ENCODE results near the gene MAP1B. TPM values are rescaled to one million over a fixed set of nuclear protein-coding genes. Genes with fewer than 3 reads are reported as not detected.

The MAP1B gene
- total RNA-seq, 2 donors from 2014 or later = 0.10 to 0.18 TPM

DNA sequence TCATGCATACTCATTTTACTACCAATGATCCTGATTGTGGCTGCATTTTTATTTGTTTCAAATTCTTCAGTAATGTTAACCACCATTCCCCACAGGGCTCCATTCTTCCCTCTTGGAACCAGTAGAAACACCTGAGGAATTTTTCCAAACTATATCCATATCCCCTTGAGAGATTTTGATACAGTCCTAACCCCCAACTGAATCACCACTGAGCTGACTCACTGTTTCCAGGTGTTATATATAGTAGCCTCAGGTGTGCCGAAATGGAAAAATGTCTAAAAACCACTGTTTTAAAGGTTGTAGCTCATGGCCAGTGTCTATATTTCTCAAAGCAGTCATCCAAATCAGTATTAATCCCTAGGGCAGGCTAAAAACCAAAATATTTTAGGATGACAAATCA lies 127.6 kb downstream of the MAP1B start:
- ATAC-seq (peak in 1 of 2 donors; percentile 43), DNase-seq (ENCODE audit: low spot score in 2 of 2) (no peak)
- Mint-ChIP-seq H3K9me3 (no peaks in the 10 kb centered on the region), H3K36me3 (peaks cover 22 to 32% of the 10 kb centered on the region in 2 donors), H3K27ac (peak overlapping the region in 1 of 2 donors; percentile 18)

DNA sequence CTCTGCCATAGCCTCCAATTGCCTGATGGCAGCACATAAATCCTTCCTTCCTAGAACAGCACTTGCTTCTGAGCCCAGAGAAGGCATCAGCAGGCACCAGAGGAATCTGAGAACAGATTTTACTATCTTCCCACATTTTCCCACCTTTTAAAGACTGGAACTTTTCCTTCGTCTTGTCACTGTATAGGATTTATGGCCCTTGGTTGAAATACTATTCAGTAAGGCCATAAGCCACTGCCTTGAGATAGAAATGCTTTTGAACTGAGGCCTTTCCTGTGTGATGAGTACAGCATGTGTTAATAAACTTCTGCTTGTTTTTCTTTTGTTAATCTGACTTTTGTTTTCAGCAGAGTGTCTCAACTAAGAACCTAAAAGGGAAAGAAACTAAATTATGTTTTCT lies 128.4 kb downstream of the MAP1B start:
- no peak for DNase-seq (ENCODE audit: low spot score in 2 of 2)
- Mint-ChIP-seq H3K36me3 (peaks cover 15 to 26% of the 10 kb centered on the region in 2 donors), H3K27ac (no peak overlapping the region), H3K9me3 (no peaks in the 10 kb centered on the region)
- ATAC-seq = no peak

DNA sequence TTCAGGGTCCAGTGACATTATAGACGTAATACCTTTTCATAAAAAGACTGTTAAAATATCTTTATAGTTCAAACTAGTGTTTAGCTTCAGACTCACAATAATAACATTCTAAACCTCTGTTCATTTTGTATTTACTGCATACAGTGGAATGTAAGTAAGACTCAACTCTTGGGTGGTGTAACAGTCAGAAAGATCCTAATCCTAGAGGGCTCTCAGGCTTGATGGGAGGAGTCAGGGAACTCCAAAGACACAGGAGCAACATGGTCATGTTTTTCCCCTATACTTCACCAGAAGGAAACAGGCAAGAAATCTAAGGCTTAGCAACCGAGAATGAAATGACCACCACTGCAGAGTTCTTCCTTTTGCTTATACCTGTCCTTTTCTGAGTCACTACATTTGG lies 130.1 kb downstream of the MAP1B start:
- DNase-seq (ENCODE audit: low spot score in 2 of 2) (no peak), ATAC-seq (no peak)
- no peaks in the 10 kb centered on the region for H3K9me3 Mint-ChIP-seq
- no peak overlapping the region for H3K27ac Mint-ChIP-seq
- peaks cover 8 to 19% of the 10 kb centered on the region in 2 donors for H3K36me3 Mint-ChIP-seq

DNA sequence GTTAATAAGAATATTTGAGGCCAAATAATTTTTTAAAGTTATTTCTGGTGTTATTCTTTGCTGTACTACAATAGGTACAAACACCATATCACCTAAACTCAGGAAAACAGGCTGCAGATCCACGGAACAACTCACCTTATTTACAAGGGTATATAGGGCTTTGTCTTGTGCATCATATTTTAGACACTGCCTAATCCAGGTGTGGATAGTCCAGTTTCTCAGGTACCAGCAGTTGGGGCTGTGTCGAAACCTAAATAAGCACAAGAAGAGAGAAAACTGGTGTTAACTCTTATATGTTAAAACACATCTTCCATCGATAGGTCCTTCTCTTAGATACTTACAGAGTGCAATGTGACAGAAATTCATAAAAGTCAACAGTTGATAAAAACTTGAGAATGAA lies 130.6 kb downstream of the MAP1B start:
- DNase-seq (ENCODE audit: low spot score in 2 of 2) (no peak), ATAC-seq (no peak)
- no peaks in the 10 kb centered on the region for H3K9me3 Mint-ChIP-seq
- H3K27ac Mint-ChIP-seq = no peak overlapping the region
- peaks cover 8 to 17% of the 10 kb centered on the region in 2 donors for H3K36me3 Mint-ChIP-seq

DNA sequence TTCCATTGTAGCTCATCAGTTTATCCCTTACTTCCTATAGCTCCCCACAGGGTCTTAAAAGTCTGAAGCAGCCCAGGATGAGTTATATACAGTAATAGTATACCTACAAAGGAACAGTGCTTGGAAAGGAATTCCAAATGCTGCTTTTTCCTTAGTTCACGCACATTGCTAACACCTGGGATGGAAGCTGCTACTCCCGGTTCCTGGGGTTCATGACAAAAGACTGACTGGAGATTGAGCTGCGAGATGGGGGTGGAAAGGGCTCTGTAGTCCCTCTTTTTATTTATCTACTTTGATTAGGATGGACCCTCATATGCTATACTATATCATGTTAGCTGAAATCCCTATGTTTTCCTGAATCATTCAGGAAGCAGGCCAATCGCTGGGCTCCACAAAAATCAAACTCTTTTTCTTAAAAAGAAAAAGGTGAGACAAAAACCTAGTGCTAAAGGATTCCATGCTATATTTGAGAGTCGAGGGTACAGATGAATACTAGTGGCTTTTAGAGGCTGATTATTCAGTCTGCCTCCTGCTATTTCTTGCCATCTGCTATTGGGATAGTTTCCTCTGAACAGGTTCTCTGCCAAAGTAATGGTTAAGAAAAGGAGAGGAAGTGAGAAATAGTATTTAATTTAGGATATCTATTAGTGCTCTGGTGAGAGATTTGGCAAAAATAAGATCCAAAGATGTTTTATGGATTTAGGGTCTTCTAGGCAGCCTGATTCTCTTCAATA lies 131.6 kb downstream of the MAP1B start:
- H3K36me3 Mint-ChIP-seq = peaks cover 8 to 13% of the 10 kb centered on the region in 2 donors

DNA sequence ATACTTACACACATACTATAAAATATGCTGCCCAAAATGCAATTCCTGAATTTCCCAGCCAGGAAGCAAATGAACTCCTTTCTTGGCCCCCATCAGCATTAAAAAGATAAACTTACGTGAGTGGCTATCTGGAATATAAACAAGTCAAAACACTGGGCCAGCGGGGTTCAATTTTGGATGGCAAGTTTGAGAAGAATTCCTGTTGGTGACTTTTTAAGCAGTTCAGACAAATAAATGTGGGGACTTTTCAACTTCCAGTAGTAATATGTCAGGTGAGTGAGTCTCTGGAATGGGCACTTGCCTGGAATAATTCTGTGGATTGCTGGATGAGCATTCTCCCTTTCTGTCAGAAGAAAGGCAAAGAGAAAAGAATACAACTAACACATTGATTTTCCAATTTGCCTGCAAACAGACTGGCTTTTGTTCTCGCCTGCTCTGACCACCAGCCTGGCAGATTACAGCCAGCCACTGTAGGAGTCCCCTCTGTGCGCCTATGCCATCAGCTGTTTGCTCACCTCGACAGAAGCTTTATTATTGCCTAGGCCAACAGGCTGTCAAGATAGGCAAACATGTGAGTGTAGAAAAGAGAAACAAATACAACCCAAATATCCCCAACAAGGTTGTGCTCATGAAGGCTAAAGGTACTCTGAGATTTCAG lies 134.2 kb downstream of the MAP1B start:
- Mint-ChIP-seq H3K36me3 (peaks cover 6% of the 10 kb centered on the region in 2 donors), H3K27ac (no peak overlapping the region), H3K9me3 (no peaks in the 10 kb centered on the region)
- no peak for DNase-seq (ENCODE audit: low spot score in 2 of 2)
- no peak for ATAC-seq

More for the DNA sequence above, 131.6 kb downstream of the MAP1B start:
- Mint-ChIP-seq H3K9me3 (no peaks in the 10 kb centered on the region), H3K27ac (no peak overlapping the region)
- DNase-seq (ENCODE audit: low spot score in 2 of 2) = no peak
- ATAC-seq = no peak

DNA sequence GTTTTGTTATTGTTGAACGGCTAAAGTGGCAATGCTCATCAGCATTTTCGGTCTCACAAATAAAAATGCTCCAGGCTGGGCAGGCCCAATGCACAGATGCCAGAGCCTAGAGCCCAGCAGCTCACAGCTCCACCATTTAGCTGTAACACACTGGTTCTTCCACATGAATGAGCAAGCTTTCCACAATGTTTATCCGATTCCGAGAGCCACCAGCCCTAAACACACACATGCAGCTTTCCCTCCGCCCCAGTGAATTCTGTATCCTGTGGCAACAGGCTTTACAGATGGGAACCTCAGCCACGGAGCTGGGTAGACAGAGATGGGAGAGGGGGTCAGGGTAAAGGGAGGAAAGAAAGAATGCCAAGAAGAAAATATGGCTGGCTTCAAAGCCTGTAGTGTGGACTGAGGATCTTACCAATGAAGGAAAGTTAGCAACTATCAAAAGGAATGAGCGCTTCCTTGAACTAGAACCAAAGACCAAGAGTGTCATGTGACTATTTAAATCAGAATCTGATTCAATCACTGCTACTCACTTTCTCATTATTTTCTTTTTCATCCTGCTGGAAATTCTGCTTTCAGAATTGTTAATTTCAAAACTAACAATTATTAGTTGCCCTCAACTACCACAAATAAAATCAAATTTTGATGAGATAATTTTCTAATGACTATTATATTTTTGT lies 135.7 kb downstream of the MAP1B start:
- no peaks in the 10 kb centered on the region for H3K9me3 Mint-ChIP-seq
- ATAC-seq = no peak
- no peak for DNase-seq (ENCODE audit: low spot score in 2 of 2)
- no peaks in the 10 kb centered on the region for H3K36me3 Mint-ChIP-seq
- peak overlapping the region in 1 of 2 donors; percentile 68 for H3K27ac Mint-ChIP-seq

DNA sequence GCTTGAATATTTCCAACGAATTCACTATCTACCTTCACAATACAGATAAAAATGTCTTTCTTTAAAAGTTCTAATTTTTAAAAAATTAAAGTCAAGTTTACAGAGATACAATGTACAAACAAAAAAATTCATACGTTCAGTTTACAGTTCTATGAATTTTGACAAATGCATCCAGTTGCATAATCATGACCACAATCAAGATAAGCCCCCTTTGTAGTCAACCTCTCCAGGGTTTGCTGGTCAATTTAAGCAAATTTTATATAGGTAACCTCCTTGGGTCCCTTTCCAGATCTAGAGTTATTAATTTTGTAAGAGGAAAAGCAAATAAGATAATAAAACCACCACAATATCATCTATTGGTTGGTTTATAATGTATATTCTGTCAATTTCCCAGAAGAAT lies 136.4 kb downstream of the MAP1B start:
- ATAC-seq (no peak), DNase-seq (ENCODE audit: low spot score in 2 of 2) (no peak)
- H3K27ac Mint-ChIP-seq = no peak overlapping the region
- no peaks in the 10 kb centered on the region for H3K36me3 Mint-ChIP-seq
- no peaks in the 10 kb centered on the region for H3K9me3 Mint-ChIP-seq

DNA sequence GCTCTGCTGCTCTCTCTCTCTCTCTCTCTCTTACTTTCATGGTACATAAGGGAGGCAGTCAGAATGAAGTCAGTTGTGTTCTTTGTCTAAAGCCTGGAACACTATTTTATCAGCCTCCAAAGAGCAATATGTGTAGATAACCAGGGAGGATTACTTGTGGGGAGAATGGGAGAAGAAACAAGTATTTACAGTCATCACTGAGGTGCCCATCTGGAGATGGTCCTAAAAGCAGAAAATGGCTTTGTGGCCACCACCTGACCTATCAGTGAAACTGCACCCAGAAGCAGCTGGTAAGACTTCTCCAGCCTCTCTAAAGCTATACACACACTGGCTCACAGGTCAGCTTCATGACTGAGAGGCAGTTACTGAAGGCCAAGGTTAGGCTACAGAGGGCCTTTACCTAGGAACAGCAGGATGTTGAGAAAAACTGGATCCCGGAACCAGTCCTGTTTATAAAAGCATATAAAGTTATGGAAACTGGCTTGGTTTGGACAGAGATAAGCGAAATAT lies 137.6 kb downstream of the MAP1B start:
- Mint-ChIP-seq H3K9me3 (no peaks in the 10 kb centered on the region), H3K36me3 (no peaks in the 10 kb centered on the region), H3K27ac (no peak overlapping the region)
- no peak for DNase-seq (ENCODE audit: low spot score in 2 of 2)
- no peak for ATAC-seq

DNA sequence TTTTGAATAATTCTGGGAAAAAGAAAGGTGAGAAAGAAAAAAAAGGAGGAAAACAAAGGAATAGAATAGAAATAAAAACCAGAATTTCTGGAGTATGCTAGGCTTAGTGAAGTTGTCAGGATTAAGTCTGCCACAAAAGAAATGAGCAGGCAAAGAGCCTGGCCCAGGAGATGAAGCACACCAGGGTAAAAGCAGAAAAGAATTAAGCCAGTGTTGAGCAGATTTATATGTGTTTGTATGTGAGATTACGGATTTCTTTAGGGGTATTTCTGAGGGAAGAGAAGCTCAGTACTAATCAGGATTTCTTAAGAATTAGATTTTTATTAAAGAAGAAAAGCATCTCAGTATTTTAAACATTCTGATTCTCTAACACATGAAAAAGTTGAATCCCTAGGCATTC lies 138.3 kb downstream of the MAP1B start:
- H3K27ac Mint-ChIP-seq = no peak overlapping the region
- H3K36me3 Mint-ChIP-seq = no peaks in the 10 kb centered on the region
- H3K9me3 Mint-ChIP-seq = no peaks in the 10 kb centered on the region
- ATAC-seq = no peak
- no peak for DNase-seq (ENCODE audit: low spot score in 2 of 2)

DNA sequence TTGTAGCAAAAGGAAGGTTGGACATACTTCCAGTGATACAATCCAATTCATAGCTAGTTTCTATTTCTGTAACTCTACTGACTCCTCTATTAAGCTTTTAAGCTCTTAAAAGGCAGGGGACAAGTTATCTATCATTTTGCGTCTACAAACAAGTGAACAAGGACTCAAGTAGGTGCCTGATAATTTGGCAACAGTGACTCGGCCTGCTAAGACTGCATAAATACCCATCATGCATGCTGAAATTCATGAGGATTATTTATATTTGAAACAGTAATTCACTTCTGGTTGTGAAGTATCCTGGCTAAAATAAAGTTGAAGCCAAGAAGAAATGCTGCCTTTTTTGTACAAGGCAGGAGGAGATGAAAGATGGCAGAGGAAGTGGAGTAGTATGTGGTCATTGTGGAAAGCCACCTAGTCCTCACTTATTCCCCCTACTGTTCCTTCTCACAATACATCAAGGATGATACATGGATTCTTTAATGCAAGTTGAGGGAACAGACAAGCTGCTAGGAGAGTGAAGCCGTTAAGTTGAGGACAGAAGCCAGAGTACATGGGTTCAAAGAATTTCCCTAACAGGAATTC lies 138.8 kb downstream of the MAP1B start:
- DNase-seq (ENCODE audit: low spot score in 2 of 2) (no peak), ATAC-seq (peak in 1 of 2 donors; percentile 35)
- no peaks in the 10 kb centered on the region for H3K9me3 Mint-ChIP-seq
- no peaks in the 10 kb centered on the region for H3K36me3 Mint-ChIP-seq
- no peak overlapping the region for H3K27ac Mint-ChIP-seq

DNA sequence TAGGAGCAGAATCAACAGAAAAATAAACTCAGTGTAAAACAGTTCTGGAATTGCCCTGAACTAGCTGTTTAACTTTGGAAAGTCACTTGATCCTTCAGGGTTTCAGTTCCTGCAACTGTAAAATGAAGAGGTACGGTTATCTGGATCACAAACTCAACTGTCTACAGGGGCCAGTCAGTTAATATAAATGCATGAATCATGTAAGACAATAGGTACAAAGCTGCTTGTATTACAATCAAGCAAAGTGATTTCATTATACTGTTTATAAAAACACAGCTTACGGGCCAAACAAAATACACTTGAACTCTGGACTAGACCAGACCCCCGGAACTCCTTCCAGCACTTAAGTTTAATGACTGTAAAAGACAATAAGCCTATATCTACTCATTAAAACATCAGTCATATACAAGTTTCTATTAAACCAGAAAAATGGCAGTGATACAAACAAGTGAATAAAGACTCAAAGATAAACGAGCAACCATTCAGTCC lies 139.7 kb downstream of the MAP1B start:
- Mint-ChIP-seq H3K27ac (no peak overlapping the region), H3K9me3 (no peaks in the 10 kb centered on the region), H3K36me3 (no peaks in the 10 kb centered on the region)
- ATAC-seq (no peak), DNase-seq (ENCODE audit: low spot score in 2 of 2) (no peak)

DNA sequence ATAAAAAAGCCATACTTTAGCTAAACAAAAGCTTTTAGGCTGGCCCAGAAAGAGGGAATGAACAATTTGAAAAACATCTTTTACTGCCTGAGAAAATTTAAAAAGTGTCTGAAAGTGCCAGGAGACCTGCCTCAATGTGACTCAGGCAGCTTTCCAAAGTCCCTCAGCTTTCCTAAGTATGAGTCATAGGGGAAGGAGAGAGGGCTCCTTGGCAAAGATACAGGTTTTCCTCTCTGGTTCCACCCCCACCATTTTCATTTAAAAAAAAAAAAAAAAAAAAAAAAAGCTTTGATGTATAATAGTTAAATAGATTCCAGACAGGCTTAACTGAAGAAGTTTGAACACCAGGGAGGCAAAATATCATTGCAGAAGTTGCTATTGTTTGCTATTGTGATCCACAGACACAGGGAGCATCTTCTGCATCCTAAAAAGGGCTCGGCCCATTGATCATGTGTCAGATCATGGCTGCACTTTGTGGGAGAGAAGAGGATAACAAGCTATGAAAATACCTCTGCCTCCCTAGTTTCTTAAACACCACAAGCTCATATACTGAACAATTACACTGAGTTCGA lies 141.2 kb downstream of the MAP1B start:
- Mint-ChIP-seq H3K27ac (no peak overlapping the region), H3K36me3 (peaks cover 0 to 5% of the 10 kb centered on the region in 2 donors), H3K9me3 (no peaks in the 10 kb centered on the region)
- no peak for ATAC-seq
- no peak for DNase-seq (ENCODE audit: low spot score in 2 of 2)

DNA sequence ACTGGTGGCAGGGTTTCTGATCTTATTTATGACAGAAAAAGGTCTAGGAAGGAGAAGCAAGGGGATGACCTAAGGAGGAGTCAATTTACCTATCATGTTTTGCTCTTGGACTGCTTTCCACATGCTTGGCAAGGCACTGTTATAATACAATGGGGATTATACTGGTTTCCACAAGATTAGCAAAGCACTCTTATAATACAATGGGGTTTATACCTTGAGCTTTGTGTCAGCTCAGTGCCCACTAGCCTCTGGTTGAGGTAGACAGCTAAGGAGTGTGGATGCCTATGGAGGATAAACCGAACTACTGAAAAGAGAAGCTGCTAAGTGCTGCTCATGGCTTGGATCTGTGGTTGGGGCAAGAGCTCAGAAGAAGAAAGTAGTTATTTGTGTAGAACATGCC lies 144.1 kb downstream of the MAP1B start:
- DNase-seq (ENCODE audit: low spot score in 2 of 2) = no peak
- ATAC-seq = no peak
- Mint-ChIP-seq H3K36me3 (peaks cover 0 to 5% of the 10 kb centered on the region in 2 donors), H3K27ac (no peak overlapping the region), H3K9me3 (no peaks in the 10 kb centered on the region)

DNA sequence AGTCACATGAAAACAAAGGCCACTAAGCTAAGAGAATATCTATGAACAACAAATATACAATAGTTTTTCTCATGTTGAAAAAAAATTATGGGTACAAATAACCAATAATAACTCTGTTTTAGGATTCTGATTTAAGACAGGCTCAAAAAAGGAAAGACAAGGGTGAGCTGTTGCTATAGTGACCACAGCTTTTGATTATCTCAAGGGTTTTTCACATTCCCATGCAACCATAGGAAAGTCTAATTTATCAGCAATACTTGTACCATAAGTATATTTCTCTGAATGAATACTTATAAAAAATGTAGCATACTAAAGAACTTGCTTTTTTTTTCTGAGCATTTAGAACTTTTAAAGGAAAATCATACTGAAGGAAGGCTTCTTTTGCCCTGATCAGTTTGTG lies 144.7 kb downstream of the MAP1B start:
- no peak for ATAC-seq
- no peak for DNase-seq (ENCODE audit: low spot score in 2 of 2)
- H3K27ac Mint-ChIP-seq = no peak overlapping the region
- no peaks in the 10 kb centered on the region for H3K9me3 Mint-ChIP-seq
- H3K36me3 Mint-ChIP-seq = peaks cover 0 to 5% of the 10 kb centered on the region in 2 donors

DNA sequence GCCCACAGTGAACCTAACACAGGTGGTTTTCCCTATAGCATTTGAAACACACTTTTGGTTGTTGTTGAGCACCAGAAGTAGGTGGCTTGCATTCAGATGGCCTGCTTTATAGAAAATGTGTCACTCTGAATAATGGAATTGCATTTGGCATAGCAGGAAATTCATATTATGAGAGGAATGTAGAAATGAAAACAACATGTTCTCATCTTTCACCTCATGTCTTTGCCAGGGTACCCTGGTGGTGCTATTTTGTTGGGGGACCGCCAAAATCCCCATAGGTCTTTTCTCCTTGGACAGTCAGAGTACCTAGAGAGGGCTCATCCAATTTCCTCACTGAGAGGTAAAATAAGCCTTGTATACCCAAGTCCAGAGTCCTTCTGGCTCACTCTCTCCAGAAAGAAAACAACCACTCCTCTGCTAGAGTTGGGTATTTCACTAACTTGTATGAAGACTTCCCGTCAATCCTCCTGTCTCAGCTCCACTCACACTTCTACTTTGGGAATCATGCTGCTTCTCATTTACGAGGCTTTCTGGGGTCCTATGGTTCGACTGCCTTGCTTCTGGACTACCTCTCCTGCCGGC lies 145.4 kb downstream of the MAP1B start:
- Mint-ChIP-seq H3K27ac (no peak overlapping the region), H3K9me3 (no peaks in the 10 kb centered on the region), H3K36me3 (peaks cover 0 to 10% of the 10 kb centered on the region in 2 donors)
- ATAC-seq (no peak), DNase-seq (ENCODE audit: low spot score in 2 of 2) (no peak)

Measured in activated naive CD4-positive, alpha-beta T cell treated with anti-CD3 and anti-CD28 coated beads, Interleukin-2, amount 50 U/mL, for 72 hours (primary cell).